Smooth muscle cell (in vitro differentiated cells): ENCODE results near the gene UGT1A5. TPM values are rescaled to one million over a fixed set of nuclear protein-coding genes. Genes with fewer than 3 reads are reported as not detected.

Experiments
- DNase-seq: peaks from one replicate; lab custom pipeline; 2025; ENCODE audit not compliant: unreplicated experiment; lab: John Stamatoyannopoulos, UW
- H2AFZ ChIP-seq: fragments of 200-600 bp; sonication (generic); 2 replicates; pipeline ENCODE4 v1.6.0; 2016; ENCODE audit warnings: antibody characterized with exemption, low read depth, mild to moderate bottlenecking
- H3F3A ChIP-seq: fragments of 200-600 bp; sonication (generic); 2 replicates; pipeline ENCODE4 v1.6.0; 2017; ENCODE audit warnings: antibody characterized with exemption, low read depth
- H3K27ac ChIP-seq: fragments of 200-600 bp; sonication (generic); 2 replicates; pipeline ENCODE4 v1.5.1; 2016; ENCODE audit warnings: low read depth, mild to moderate bottlenecking
- H3K27me3 ChIP-seq: fragments of 200-600 bp; sonication (generic); 2 replicates; pipeline ENCODE4 v1.6.1; 2016; ENCODE audit warnings: low read depth, mild to moderate bottlenecking
- H3K36me3 ChIP-seq: fragments of 200-600 bp; sonication (generic); 2 replicates; pipeline ENCODE4 v1.5.1; 2016; ENCODE audit warnings: low read depth
- H3K4me1 ChIP-seq: fragments of 200-600 bp; sonication (generic); 2 replicates; pipeline ENCODE4 v1.5.1; 2016; ENCODE audit warnings: low read depth
- H3K4me2 ChIP-seq: fragments of 200-600 bp; sonication (generic); 2 replicates; pipeline ENCODE4 v1.6.0; 2016; ENCODE audit warnings: mild to moderate bottlenecking
- H3K4me3 ChIP-seq: fragments of 200-600 bp; sonication (generic); 2 replicates; pipeline ENCODE4 v1.5.1; 2016; ENCODE audit warnings: mild to moderate bottlenecking
- H3K79me2 ChIP-seq: fragments of 200-600 bp; sonication (generic); 2 replicates; pipeline ENCODE4 v1.6.0; 2016; ENCODE audit warnings: low read depth, mild to moderate bottlenecking
- H3K9ac ChIP-seq: fragments of 200-600 bp; sonication (generic); 2 replicates; pipeline ENCODE4 v1.6.0; 2016; ENCODE audit warnings: low read depth
- H3K9me3 ChIP-seq: fragments of 200-600 bp; sonication (generic); replicated peaks from 2 replicates; pipeline ENCODE4 v1.5.1; 2016; ENCODE audit warnings: low read depth
- H4K20me1 ChIP-seq: fragments of 200-600 bp; sonication (generic); 2 replicates; pipeline ENCODE4 v1.6.0; 2016; ENCODE audit warnings: low read depth
- CTCF ChIP-seq: fragments of 200-600 bp; sonication (generic); IDR thresholded peaks from 2 replicates; pipeline ENCODE4 v1.5.1; 2017; ENCODE audit warnings: borderline replicate concordance, mild to moderate bottlenecking, antibody characterized with exemption; ENCODE audit not compliant: insufficient read depth, poor library complexity, severe bottlenecking
- WGBS: methylation state at CpG from one replicate; pipeline ENCODE4 v1.1.7; 2016; ENCODE audit warnings: low lambda C conversion rate; 5-methylcytosine and 5-hydroxymethylcytosine counted together
- polyA plus RNA-seq: library from polyadenylated mRNA; unstranded; fragments of >200 nt; fragmentation: Nextera tagmentation; extraction: Ambion mirVana; gene quantifications from 2 replicates; pipeline ENCODE4 v1.2.1, GENCODE V29; 2016
- total RNA-seq: library from RNA; depleted of rRNA; stranded (reverse); fragments of >200 nt; gene quantifications from 2 replicates; pipeline ENCODE4 v1.2.3, GENCODE V29; 2014

Gene UGT1A5
- total and polyA plus RNA-seq, 2 experiments from 2014 or later: not detected

- no peaks in the 10 kb centered on the region for H4K20me1 ChIP-seq
- WGBS: 86% methylated on average over 6 of the region's 6 CpGs
- no peak overlapping the region for H2AFZ ChIP-seq
- H3F3A ChIP-seq: no peaks in the 10 kb centered on the region
- H3K9ac ChIP-seq: no peak overlapping the region
- no peaks in the 10 kb centered on the region for H3K36me3 ChIP-seq
- no peak for TF ChIP-seq CTCF
- H3K4me2 ChIP-seq: no peak overlapping the region
- no peaks in the 10 kb centered on the region for H3K9me3 ChIP-seq
- no peak for DNase-seq
- H3K4me1 ChIP-seq: no peaks in the 10 kb centered on the region
- H3K4me3 ChIP-seq: no peak overlapping the region
- no peak overlapping the region for H3K27ac ChIP-seq
- no peaks in the 10 kb centered on the region for H3K27me3 ChIP-seq
- H3K79me2 ChIP-seq: no peaks in the 10 kb centered on the region
Observed at GRCh38 chr2:233815861-233816260, 103.2 kb downstream of the UGT1A5 start.

- H3K9me3 ChIP-seq: no peaks in the 10 kb centered on the region
- 64% methylated on average over 2 of the region's 2 CpGs for WGBS
- H3K36me3 ChIP-seq: no peaks in the 10 kb centered on the region
- no peaks in the 10 kb centered on the region for H4K20me1 ChIP-seq
- no peak overlapping the region for H3K9ac ChIP-seq
- H3F3A ChIP-seq: no peaks in the 10 kb centered on the region
- H3K4me1 ChIP-seq: no peaks in the 10 kb centered on the region
- H3K4me3 ChIP-seq: no peak overlapping the region
- H2AFZ ChIP-seq: no peak overlapping the region
- no peak for DNase-seq
- H3K79me2 ChIP-seq: no peaks in the 10 kb centered on the region
- no peak overlapping the region for H3K27ac ChIP-seq
- no peak overlapping the region for H3K4me2 ChIP-seq
- TF ChIP-seq CTCF: no peak
- no peaks in the 10 kb centered on the region for H3K27me3 ChIP-seq
Observed at GRCh38 chr2:233816334-233816733, 103.6 kb downstream of the UGT1A5 start.

GRCh38 chr2:233816771-233817170 lies 104.1 kb downstream of the UGT1A5 start:
- Histone ChIP-seq H2AFZ (no peak overlapping the region), H3K79me2 (no peaks in the 10 kb centered on the region), H3K4me2 (no peak overlapping the region), H3K36me3 (no peaks in the 10 kb centered on the region), H4K20me1 (no peaks in the 10 kb centered on the region), H3K27ac (no peak overlapping the region), H3K9ac (no peak overlapping the region), H3F3A (no peaks in the 10 kb centered on the region), H3K4me1 (no peaks in the 10 kb centered on the region), H3K4me3 (no peak overlapping the region), H3K9me3 (no peaks in the 10 kb centered on the region), H3K27me3 (no peaks in the 10 kb centered on the region)
- no peak for DNase-seq
- no peak for TF ChIP-seq CTCF
- 52% methylated on average over 4 of the region's 4 CpGs for WGBS

GRCh38 chr2:233817361-233817911 lies 104.7 kb downstream of the UGT1A5 start:
- H3K4me2 ChIP-seq: no peak overlapping the region
- no peaks in the 10 kb centered on the region for H3K27me3 ChIP-seq
- no peaks in the 10 kb centered on the region for H3F3A ChIP-seq
- no peak overlapping the region for H3K27ac ChIP-seq
- no peak for DNase-seq
- no peak overlapping the region for H3K4me3 ChIP-seq
- no peaks in the 10 kb centered on the region for H3K4me1 ChIP-seq
- 68% methylated on average over 3 of the region's 3 CpGs for WGBS
- H3K79me2 ChIP-seq: no peaks in the 10 kb centered on the region
- H2AFZ ChIP-seq: no peak overlapping the region
- H3K36me3 ChIP-seq: no peaks in the 10 kb centered on the region
- H3K9me3 ChIP-seq: no peaks in the 10 kb centered on the region
- no peak for TF ChIP-seq CTCF
- no peaks in the 10 kb centered on the region for H4K20me1 ChIP-seq
- H3K9ac ChIP-seq: no peak overlapping the region
